DOHH2 (cell line): ENCODE results near the gene SHANK2.

ENCODE experiments used
- H3F3A ChIP-seq: fragments of 200-600 bp; sonication (generic), shearing (Covaris generic); 2 replicates; pipeline ENCODE4 v1.6.0; 2016; ENCODE audit warnings: antibody characterized with exemption, mild to moderate bottlenecking; ENCODE audit not compliant: control insufficient read depth, insufficient read depth
- H3K27ac ChIP-seq: fragments of 200-600 bp; sonication (generic); 2 replicates; pipeline ENCODE4 v1.5.1; 2014; ENCODE audit warnings: low read depth, mild to moderate bottlenecking, low read length, moderate library complexity
- H3K27me3 ChIP-seq: fragments of 200-600 bp; sonication (generic); 2 replicates; pipeline ENCODE4 v1.6.1; 2014; ENCODE audit warnings: mild to moderate bottlenecking, low read length, mixed read lengths; ENCODE audit not compliant: control insufficient read depth
- H3K36me3 ChIP-seq: fragments of 200-600 bp; sonication (generic); 2 replicates; pipeline ENCODE4 v1.6.1; 2014; ENCODE audit warnings: mild to moderate bottlenecking, low read length, moderate library complexity, mixed read lengths; ENCODE audit not compliant: control insufficient read depth
- H3K4me1 ChIP-seq: fragments of 200-600 bp; sonication (generic); 2 replicates; pipeline ENCODE4 v1.6.1; 2014; ENCODE audit warnings: mild to moderate bottlenecking, low read length, mixed read lengths; ENCODE audit not compliant: control insufficient read depth
- H3K4me2 ChIP-seq: fragments of 200-600 bp; sonication (generic); 2 replicates; pipeline ENCODE4 v1.6.0; 2014; ENCODE audit warnings: mild to moderate bottlenecking, low read length, moderate library complexity
- H3K4me3 ChIP-seq: fragments of 200-600 bp; sonication (generic); 2 replicates; pipeline ENCODE4 v1.5.1; 2014; ENCODE audit warnings: mild to moderate bottlenecking, low read length, mixed read lengths
- H3K79me2 ChIP-seq: fragments of 200-600 bp; sonication (generic); 2 replicates; pipeline ENCODE4 v1.6.1; 2014; ENCODE audit warnings: mild to moderate bottlenecking, low read length, mixed read lengths; ENCODE audit not compliant: control insufficient read depth
- H3K9me2 ChIP-seq: fragments of 200-600 bp; sonication (generic); replicated peaks from 2 replicates; pipeline ENCODE4 v1.6.1; 2014; ENCODE audit warnings: mild to moderate bottlenecking, low read length, mixed read lengths; ENCODE audit not compliant: control insufficient read depth
- H3K9me3 ChIP-seq: fragments of 200-600 bp; sonication (generic); 2 replicates; pipeline ENCODE4 v1.6.1; 2014; ENCODE audit warnings: antibody characterized with exemption, low read length, mixed read lengths; ENCODE audit not compliant: control insufficient read depth, insufficient read depth
- H4K20me1 ChIP-seq: fragments of 200-600 bp; sonication (generic); 2 replicates; pipeline ENCODE4 v1.6.0; 2014; ENCODE audit warnings: low read depth, mild to moderate bottlenecking, antibody characterized with exemption, low read length, moderate library complexity; ENCODE audit not compliant: control insufficient read depth, insufficient read depth
- EZH2phosphoT487 ChIP-seq: fragments of 200-600 bp; sonication (generic); IDR thresholded peaks from 2 replicates; pipeline ENCODE4 v1.6.1; 2017; ENCODE audit warnings: borderline replicate concordance, mild to moderate bottlenecking, antibody characterized with exemption, low read length, moderate library complexity, mixed read lengths
- TF ChIP-seq, protein P1 (sequence below): fragments of 200-600 bp; sonication (generic); IDR thresholded peaks from one replicate; pipeline ENCODE4 v1.5.1; 2014; ENCODE audit warnings: antibody characterized with exemption, mild to moderate bottlenecking, low read depth, low read length; ENCODE audit not compliant: poor library complexity, severe bottlenecking

Gene SHANK2

GRCh38 chr11:71282581-71283351, 30.4 kb upstream of the SHANK2 start:
- no peaks in the 10 kb centered on the region for H3K4me1 ChIP-seq
- H3K27ac ChIP-seq, result no peak overlapping the region
- no peak overlapping the region for H3K4me2 ChIP-seq
- no peaks in the 10 kb centered on the region; the same call in 1 of the 2 replicates for H3K27me3 ChIP-seq
- no peaks in the 10 kb centered on the region for H3K36me3 ChIP-seq
- H3K4me3 ChIP-seq, result no peak overlapping the region
- TF ChIP-seq, protein P1, sequence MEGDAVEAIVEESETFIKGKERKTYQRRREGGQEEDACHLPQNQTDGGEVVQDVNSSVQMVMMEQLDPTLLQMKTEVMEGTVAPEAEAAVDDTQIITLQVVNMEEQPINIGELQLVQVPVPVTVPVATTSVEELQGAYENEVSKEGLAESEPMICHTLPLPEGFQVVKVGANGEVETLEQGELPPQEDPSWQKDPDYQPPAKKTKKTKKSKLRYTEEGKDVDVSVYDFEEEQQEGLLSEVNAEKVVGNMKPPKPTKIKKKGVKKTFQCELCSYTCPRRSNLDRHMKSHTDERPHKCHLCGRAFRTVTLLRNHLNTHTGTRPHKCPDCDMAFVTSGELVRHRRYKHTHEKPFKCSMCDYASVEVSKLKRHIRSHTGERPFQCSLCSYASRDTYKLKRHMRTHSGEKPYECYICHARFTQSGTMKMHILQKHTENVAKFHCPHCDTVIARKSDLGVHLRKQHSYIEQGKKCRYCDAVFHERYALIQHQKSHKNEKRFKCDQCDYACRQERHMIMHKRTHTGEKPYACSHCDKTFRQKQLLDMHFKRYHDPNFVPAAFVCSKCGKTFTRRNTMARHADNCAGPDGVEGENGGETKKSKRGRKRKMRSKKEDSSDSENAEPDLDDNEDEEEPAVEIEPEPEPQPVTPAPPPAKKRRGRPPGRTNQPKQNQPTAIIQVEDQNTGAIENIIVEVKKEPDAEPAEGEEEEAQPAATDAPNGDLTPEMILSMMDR, result no peak
- no peak for TF ChIP-seq EZH2phosphoT487
- no peaks in the 10 kb centered on the region for H3F3A ChIP-seq
- no peaks in the 10 kb centered on the region for H3K9me2 ChIP-seq
- no peaks in the 10 kb centered on the region for H3K9me3 ChIP-seq
- H4K20me1 ChIP-seq, result no peaks in the 10 kb centered on the region
- no peaks in the 10 kb centered on the region for H3K79me2 ChIP-seq

DNA sequence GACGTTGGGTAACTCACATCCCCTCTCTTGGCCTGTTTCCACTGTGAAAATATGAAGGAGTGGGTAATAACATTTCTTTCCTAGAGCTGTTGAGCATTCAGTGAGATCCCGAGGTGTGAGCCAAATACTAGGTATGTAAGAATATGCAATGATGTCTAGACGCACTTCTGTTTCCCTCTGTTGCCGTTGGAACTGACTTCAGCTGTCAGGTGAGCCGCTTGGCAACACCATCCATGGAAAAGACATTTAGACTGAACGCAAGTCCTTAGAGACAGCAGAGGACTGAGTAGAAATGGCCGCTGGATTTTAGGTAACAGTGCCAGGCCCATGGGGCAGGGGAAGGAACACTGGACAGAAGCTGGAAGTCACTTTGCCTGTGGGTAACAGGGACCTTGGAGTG, 29.5 kb upstream of the SHANK2 start:
- no peaks in the 10 kb centered on the region for H4K20me1 ChIP-seq
- H3K4me2 ChIP-seq, result no peak overlapping the region
- no peak overlapping the region for H3K4me3 ChIP-seq
- TF ChIP-seq, protein P1, result no peak
- TF ChIP-seq EZH2phosphoT487, result no peak
- no peaks in the 10 kb centered on the region for H3K36me3 ChIP-seq
- H3K9me3 ChIP-seq, result no peaks in the 10 kb centered on the region
- no peaks in the 10 kb centered on the region for H3K9me2 ChIP-seq
- H3K4me1 ChIP-seq, result no peaks in the 10 kb centered on the region
- no peak overlapping the region for H3K27ac ChIP-seq
- H3K79me2 ChIP-seq, result no peaks in the 10 kb centered on the region
- no peaks in the 10 kb centered on the region for H3F3A ChIP-seq
- no peaks in the 10 kb centered on the region for H3K27me3 ChIP-seq

- H3K4me3 ChIP-seq, result no peak overlapping the region
- H3K9me3 ChIP-seq, result no peaks in the 10 kb centered on the region
- H3K27ac ChIP-seq, result no peak overlapping the region
- no peak overlapping the region for H3K4me2 ChIP-seq
- H3F3A ChIP-seq, result no peaks in the 10 kb centered on the region
- no peaks in the 10 kb centered on the region for H4K20me1 ChIP-seq
- no peaks in the 10 kb centered on the region for H3K9me2 ChIP-seq
- H3K79me2 ChIP-seq, result no peaks in the 10 kb centered on the region
- no peaks in the 10 kb centered on the region for H3K4me1 ChIP-seq
- H3K36me3 ChIP-seq, result no peaks in the 10 kb centered on the region
- H3K27me3 ChIP-seq, result no peaks in the 10 kb centered on the region
- TF ChIP-seq, protein P1, result no peak
- no peak for TF ChIP-seq EZH2phosphoT487
These were observed 28.8 kb upstream of the SHANK2 start for GRCh38 chr11:71281204-71281603.
